Motor neuron (in vitro differentiated cells): ENCODE data around the gene CMTM4. TPM values are rescaled to one million over a fixed set of nuclear protein-coding genes. Genes with fewer than 3 reads are reported as not detected.
A peak's percentile ranks its signal among the peaks of the same experiment; 100 is the strongest.
"Not testable (repeated sequence)": the region's sequence is repeated elsewhere in the genome, so short reads cannot be mapped to it uniquely, and the experiment has no call there.

Experiments used
- ATAC-seq, 8 experiments: fragments of 200-7000 bp; cut with Tn5 transposase; replicated peaks in 6 of 8; 2 replicates each; pipeline ENCODE4 v1.8.0; 2021; ENCODE audit warnings: mild to moderate bottlenecking in 8 of 8, moderate library complexity in 8 of 8
- H3K27ac ChIP-seq, 2 donors: fragments of 250-450 bp; sonication (Bioruptor Pico); 2 replicates each; pipeline ENCODE4 v1.9.0; 2021; ENCODE audit warnings: antibody characterized with exemption in 2 of 2, mild to moderate bottlenecking in 2 of 2, moderate library complexity in 1 of 2
- H3K4me1 ChIP-seq, 2 donors: fragments of 250-450 bp; sonication (Bioruptor Pico); replicated peaks in 1 of 2; 2 replicates each; pipeline ENCODE4 v1.6.1; 2021; ENCODE audit warnings: antibody characterized with exemption in 2 of 2, mild to moderate bottlenecking in 2 of 2, moderate library complexity in 1 of 2
- H3K4me3 ChIP-seq, 5 donors: fragments of 250-450 bp; sonication (Bioruptor Pico); 2 replicates each; pipeline ENCODE4 v1.9.0; 2021; ENCODE audit warnings: antibody characterized with exemption in 5 of 5, mild to moderate bottlenecking in 5 of 5, moderate library complexity in 4 of 5
- WGBS, 10 experiments: fragments of 450-650 bp; shearing (Covaris generic); methylation state at CpG; one replicate each; pipeline ENCODE4 v1.0.0; 2022; 5-methylcytosine and 5-hydroxymethylcytosine counted together
- in situ Hi-C, 9 experiments: fragments of 400-800 bp; cut with MboI; loops; one replicate each; pipeline ENCODE4 v1.15.0; 2021; ENCODE audit warnings: low sequenced_read_pairs in 9 of 9, low pct_unique_long_range_greater_than_20kb in 2 of 9; ENCODE audit not compliant: unreplicated experiment in 9 of 9
- total RNA-seq, 8 experiments: library from RNA; unstranded; fragments of 300-600 nt; gene quantifications; 2 replicates each; pipeline versions ENCODE4 v1.2.3 to v1.2.4, GENCODE V29; 2022

The CMTM4 gene
- total RNA-seq, 8 experiments from 2014 or later: 8.3 to 45.3 (median 12.3) TPM

GRCh38 chr16:66621973-66622372 is 74.6 kb downstream of the CMTM4 start:
- H3K27ac ChIP-seq: no peak overlapping the region

GRCh38 chr16:66620429-66620795 is 76.1 kb downstream of the CMTM4 start:
- Histone ChIP-seq H3K4me1 (peaks cover 0 to 14% of the 10 kb centered on the region in 2 donors), H3K4me3 (no peak overlapping the region), H3K27ac (no peak overlapping the region)
- WGBS, 10 experiments: 52 to 88% (median 70%) methylated on average over 2 to 7 of the region's 8 CpGs; no CpG with 5 or more reads in 3 of the 10 experiments
- ATAC-seq: peak in 2 of 8 experiments; percentile 18 to 28
- in situ Hi-C loops: loop anchor here in 1 of 9 experiments (25.0 kb wide), 1 partner anchor 242 kb away; no protein-coding TSS in a partner anchor

More at GRCh38 chr16:66621973-66622372, 74.6 kb downstream of the CMTM4 start:
- no peak for ATAC-seq
- in situ Hi-C loops: loop anchor here in 1 of 9 experiments (25.0 kb wide), 1 partner anchor 240 kb away; no protein-coding TSS in a partner anchor
- H3K4me3 ChIP-seq: no peak overlapping the region
- peaks cover 0 to 14% of the 10 kb centered on the region in 2 donors for H3K4me1 ChIP-seq
- 94 to 100% (median 100%) methylated on average over 1 to 5 of the region's 14 CpGs; no CpG with 5 or more reads in 5 of the 10 experiments for WGBS, 10 experiments

DNA sequence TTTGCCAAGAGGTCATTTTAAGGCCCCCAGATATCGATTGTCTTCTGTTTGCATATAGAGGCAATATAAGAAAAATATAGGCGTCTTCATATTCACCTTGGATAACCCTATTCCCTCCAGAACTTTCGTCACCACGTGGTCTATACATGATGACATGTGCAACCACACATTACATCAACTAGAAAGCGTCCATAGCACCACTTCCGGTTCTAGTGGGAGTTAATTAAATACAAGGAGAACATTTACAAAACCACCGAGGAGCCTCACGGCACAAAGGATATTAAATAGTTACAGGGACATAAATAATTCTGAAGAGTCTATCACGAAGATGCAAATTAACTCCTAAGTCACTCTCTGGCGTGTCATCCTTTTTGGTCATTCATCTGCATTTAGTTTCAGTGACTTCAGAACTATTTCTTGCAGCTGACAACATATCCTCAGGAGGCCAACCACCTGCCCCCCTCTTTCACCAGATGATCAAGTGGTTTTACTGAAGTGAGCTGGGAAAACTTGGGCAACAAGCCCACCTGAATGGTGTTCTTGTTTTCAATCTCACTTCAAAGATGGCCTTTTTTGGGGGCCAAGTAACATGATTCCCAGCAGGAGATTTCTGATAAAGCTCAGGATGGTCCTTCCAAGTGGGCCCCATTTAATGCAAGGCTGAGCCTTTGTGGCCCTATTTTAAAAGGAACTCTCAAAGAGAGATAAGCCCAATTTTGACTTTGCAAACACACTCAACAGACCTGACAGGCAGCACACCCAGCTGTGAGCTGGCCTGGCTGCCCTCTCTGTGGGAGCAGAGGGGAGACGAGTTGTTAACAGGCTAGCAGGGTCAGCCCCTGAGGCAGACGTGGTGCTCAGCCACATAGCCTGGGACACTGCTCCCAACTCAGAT is 76.8 kb downstream of the CMTM4 start:
- Histone ChIP-seq H3K27ac (no peak overlapping the region), H3K4me3 (no peak overlapping the region), H3K4me1 (peaks cover 0 to 14% of the 10 kb centered on the region in 2 donors)
- in situ Hi-C loops: loop anchor here in 1 of 9 experiments (25.0 kb wide), 1 partner anchor 243 kb away; no protein-coding TSS in a partner anchor
- ATAC-seq: peak; percentile 32 to 81 (median 60)
- 9 to 100% (median 58%) methylated on average over 1 to 11 of the region's 12 CpGs; no CpG with 5 or more reads in 1 of the 10 experiments for WGBS, 10 experiments

GRCh38 chr16:66618588-66619375 is 77.8 kb downstream of the CMTM4 start:
- Histone ChIP-seq H3K27ac (no peak overlapping the region), H3K4me1 (peaks cover 0 to 14% of the 10 kb centered on the region in 2 donors), H3K4me3 (no peak overlapping the region)
- in situ Hi-C loops: loop anchor here in 1 of 9 experiments (25.0 kb wide), 1 partner anchor 244 kb away; no protein-coding TSS in a partner anchor
- WGBS, 10 experiments: 20 to 100% (median 95%) methylated on average over 1 to 6 of the region's 10 CpGs; no CpG with 5 or more reads in 4 of the 10 experiments
- peak in 3 of 8 experiments; percentile 37 to 76 (median 71) for ATAC-seq

DNA sequence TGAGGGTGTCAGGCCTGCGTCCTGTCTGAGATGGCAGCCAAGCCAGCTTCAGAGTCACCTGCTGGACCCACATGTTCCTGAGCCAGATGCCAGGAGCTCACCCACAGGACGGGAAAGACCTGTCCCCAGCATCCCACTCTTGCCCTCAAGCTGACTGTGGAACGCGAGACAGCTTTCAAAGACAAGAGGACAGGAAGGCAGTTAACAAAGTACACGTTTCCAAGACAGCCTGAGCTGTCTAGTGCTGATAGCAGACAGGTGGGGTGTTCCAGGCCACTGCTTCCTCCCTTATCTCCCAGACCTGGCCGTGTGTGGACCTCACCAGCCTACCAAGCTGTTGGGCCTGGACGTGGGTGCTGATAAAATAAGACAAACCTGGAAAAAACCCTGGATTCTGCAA is 78.8 kb downstream of the CMTM4 start:
- in situ Hi-C loops: loop anchor here in 1 of 9 experiments (25.0 kb wide), 1 partner anchor 245 kb away; no protein-coding TSS in a partner anchor
- H3K27ac ChIP-seq: no peak overlapping the region

GRCh38 chr16:66617010-66617434 is 79.5 kb downstream of the CMTM4 start:
- Histone ChIP-seq H3K27ac (no peak overlapping the region), H3K4me1 (peaks cover 0 to 14% of the 10 kb centered on the region in 2 donors), H3K4me3 (no peak overlapping the region)
- in situ Hi-C loops: loop anchor here in 1 of 9 experiments (25.0 kb wide), 1 partner anchor 245 kb away; no protein-coding TSS in a partner anchor
- 83 to 100% (median 96%) methylated on average over 1 to 2 of the region's 2 CpGs for WGBS, 10 experiments
- no peak for ATAC-seq

More for the DNA sequence above, 78.8 kb downstream of the CMTM4 start:
- Histone ChIP-seq H3K4me3 (no peak overlapping the region), H3K4me1 (peaks cover 0 to 14% of the 10 kb centered on the region in 2 donors)
- no peak for ATAC-seq
- 79 to 100% (median 87%) methylated on average over 1 to 6 of the region's 7 CpGs; no CpG with 5 or more reads in 3 of the 10 experiments for WGBS, 10 experiments

GRCh38 chr16:66616592-66616991 is 80.0 kb downstream of the CMTM4 start:
- Histone ChIP-seq H3K4me1 (peaks cover 0 to 14% of the 10 kb centered on the region in 2 donors), H3K4me3 (no peak overlapping the region), H3K27ac (no peak overlapping the region)
- peak in 1 of 8 experiments; percentile 2 for ATAC-seq
- WGBS, 10 experiments: 43 to 83% (median 71%) methylated on average over 2 to 9 of the region's 9 CpGs; no CpG with 5 or more reads in 4 of the 10 experiments
- in situ Hi-C loops: loop anchor here in 1 of 9 experiments (25.0 kb wide), 1 partner anchor 246 kb away; no protein-coding TSS in a partner anchor

- no peak overlapping the region for H3K4me3 ChIP-seq
- WGBS, 10 experiments: 87 to 100% (median 99%) methylated on average over 2 to 4 of the region's 4 CpGs; no CpG with 5 or more reads in 2 of the 10 experiments
- ATAC-seq: no peak
- in situ Hi-C loops: loop anchor here in 1 of 9 experiments (25.0 kb wide), 1 partner anchor 246 kb away; no protein-coding TSS in a partner anchor
- no peak overlapping the region for H3K27ac ChIP-seq
- H3K4me1 ChIP-seq: peaks cover 0 to 14% of the 10 kb centered on the region in 2 donors
Measured at GRCh38 chr16:66616169-66616568, 80.4 kb downstream of the CMTM4 start.

- in situ Hi-C loops: loop anchor here in 1 of 9 experiments (25.0 kb wide), 1 partner anchor 248 kb away; no protein-coding TSS in a partner anchor
- no peak overlapping the region for H3K27ac ChIP-seq
- 79 to 100% (median 93%) methylated on average over 1 to 9 of the region's 12 CpGs for WGBS, 10 experiments
- no peak for ATAC-seq
- H3K4me3 ChIP-seq: no peak overlapping the region
- H3K4me1 ChIP-seq: peaks cover 0 to 1% of the 10 kb centered on the region in 2 donors
Measured at GRCh38 chr16:66614161-66614802, 82.3 kb downstream of the CMTM4 start.

DNA sequence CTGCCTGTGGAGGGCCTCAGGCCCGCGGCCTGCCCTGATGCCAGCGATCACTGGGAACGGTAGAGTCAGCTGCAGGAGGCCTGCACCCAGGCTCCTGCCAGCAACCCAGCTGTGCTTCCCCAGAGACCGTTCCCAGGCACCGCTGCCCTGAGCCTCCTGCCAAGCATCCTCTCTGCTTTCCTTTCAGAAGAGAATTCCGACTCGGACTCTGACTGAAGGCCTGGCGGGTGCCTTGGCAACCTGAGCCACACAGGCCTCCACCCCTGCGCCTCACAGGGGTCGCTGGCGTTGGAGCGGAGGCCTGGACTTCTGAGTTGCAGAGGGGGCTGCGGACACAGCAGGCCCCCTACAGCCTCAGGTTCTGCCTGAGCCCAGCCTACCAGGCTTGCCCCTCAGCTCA is 84.1 kb downstream of the CMTM4 start:
- in situ Hi-C loops: loop anchor here in 1 of 9 experiments (25.0 kb wide), 1 partner anchor 250 kb away; no protein-coding TSS in a partner anchor
- Histone ChIP-seq H3K27ac (no peak overlapping the region), H3K4me1 (peaks cover 0 to 4% of the 10 kb centered on the region in 2 donors), H3K4me3 (no peak overlapping the region)
- peak in 1 of 8 experiments; percentile 72 for ATAC-seq
- 67 to 100% (median 93%) methylated on average over 1 to 6 of the region's 14 CpGs; no CpG with 5 or more reads in 2 of the 10 experiments for WGBS, 10 experiments

DNA sequence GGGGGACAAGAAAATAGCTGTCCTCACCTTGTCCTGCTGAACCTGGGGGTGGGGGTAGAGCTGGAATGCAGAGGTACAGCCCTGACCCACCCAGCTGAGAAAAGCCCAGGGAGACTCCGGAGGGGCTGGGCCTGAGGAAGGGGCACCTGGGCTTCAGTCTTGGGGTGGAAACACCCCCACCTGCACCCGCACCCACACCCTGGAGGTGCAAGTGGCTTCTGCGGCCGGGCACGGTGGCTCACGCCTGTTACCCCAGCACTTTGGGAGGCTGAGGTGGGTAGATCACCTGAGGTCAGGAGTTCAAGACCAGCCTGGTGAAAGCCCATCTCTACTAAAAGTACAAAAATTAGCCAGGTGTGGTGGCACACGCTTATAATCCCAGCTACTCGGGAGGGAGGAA is 84.6 kb downstream of the CMTM4 start:
- H3K4me3 ChIP-seq, ATAC-seq, H3K4me1 ChIP-seq, H3K27ac ChIP-seq: not testable (repeated sequence)
- in situ Hi-C loops: loop anchor here in 1 of 9 experiments (25.0 kb wide), 1 partner anchor 250 kb away; no protein-coding TSS in a partner anchor
- 70 to 100% (median 95%) methylated on average over 1 to 4 of the region's 8 CpGs; no CpG with 5 or more reads in 6 of the 10 experiments for WGBS, 10 experiments
